GM23338 (cell line): ENCODE data around the gene ANOS1. TPM values are rescaled to one million over a fixed set of nuclear protein-coding genes. Genes with fewer than 3 reads are reported as not detected.
A peak's percentile ranks its signal among the peaks of the same experiment; 100 is the strongest.

Experiments used
- ATAC-seq: fragments of 200-7000 bp; cut with Tn5 transposase; 3 replicates; pipeline ENCODE4 v1.9.1; 2020
- DNase-seq: peaks from one replicate; pipeline ENCODE4 v3.0.0-alpha.2; 2015; ENCODE audit warnings: low spot score
- H2AFZ ChIP-seq: fragments of 200-600 bp; sonication (generic); 2 replicates; pipeline ENCODE4 v1.8.0; 2016; ENCODE audit warnings: antibody characterized with exemption, mild to moderate bottlenecking, moderate library complexity
- H3F3A ChIP-seq: fragments of 200-600 bp; sonication (generic); replicated peaks from 2 replicates; pipeline ENCODE4 v1.8.0; 2017; ENCODE audit warnings: antibody characterized with exemption, mixed run types, low read depth
- H3K27ac ChIP-seq: fragments of 200-600 bp; sonication (generic); 2 replicates; pipeline ENCODE4 v1.6.1; 2016; ENCODE audit warnings: low read depth
- H3K27me3 ChIP-seq: fragments of 200-600 bp; sonication (generic); 2 replicates; pipeline ENCODE4 v1.8.0; 2016; ENCODE audit warnings: mild to moderate bottlenecking, mixed run types, moderate library complexity; ENCODE audit not compliant: insufficient read depth
- H3K36me3 ChIP-seq: fragments of 200-600 bp; sonication (generic); 2 replicates; pipeline ENCODE4 v1.8.0; 2016; ENCODE audit warnings: mild to moderate bottlenecking; ENCODE audit not compliant: insufficient read depth
- H3K4me1 ChIP-seq: fragments of 200-600 bp; sonication (generic); 2 replicates; pipeline ENCODE4 v1.8.0; 2016; ENCODE audit warnings: mild to moderate bottlenecking, moderate library complexity; ENCODE audit not compliant: insufficient read depth
- H3K4me2 ChIP-seq: fragments of 200-600 bp; sonication (generic); 2 replicates; pipeline ENCODE4 v1.7.1; 2017; ENCODE audit warnings: mixed run types
- H3K4me3 ChIP-seq: fragments of 200-600 bp; sonication (generic); 2 replicates; pipeline ENCODE4 v1.6.1; 2016; ENCODE audit warnings: mixed run types
- H3K79me2 ChIP-seq: fragments of 200-600 bp; sonication (generic); replicated peaks from 2 replicates; pipeline ENCODE4 v1.8.0; 2017; ENCODE audit warnings: mild to moderate bottlenecking; ENCODE audit not compliant: insufficient read depth
- H3K9me2 ChIP-seq: fragments of 200-600 bp; sonication (generic); 2 replicates; pipeline ENCODE4 v1.8.0; 2017; ENCODE audit not compliant: insufficient read depth
- H4K20me1 ChIP-seq: fragments of 200-600 bp; sonication (generic); replicated peaks from 2 replicates; pipeline ENCODE4 v1.8.0; 2017; ENCODE audit warnings: mild to moderate bottlenecking; ENCODE audit not compliant: insufficient read depth
- H3K27ac Mint-ChIP-seq: 2 replicates; pipeline ENCODE4 v1.8.0; 2020; ENCODE audit warnings: inconsistent platforms, mild to moderate bottlenecking, moderate library complexity, mixed read lengths
- H3K27me3 Mint-ChIP-seq: 3 replicates; pipeline ENCODE4 v1.8.0; 2022; ENCODE audit warnings: low read depth, mild to moderate bottlenecking, moderate library complexity, mixed read lengths, inconsistent platforms; ENCODE audit not compliant: insufficient read depth, poor library complexity
- H3K36me3 Mint-ChIP-seq: 3 replicates; pipeline ENCODE4 v1.8.0; 2021; ENCODE audit warnings: low read depth, mild to moderate bottlenecking, inconsistent platforms, moderate library complexity, mixed read lengths
- H3K4me1 Mint-ChIP-seq: 3 replicates; pipeline ENCODE4 v1.8.0; 2020; ENCODE audit warnings: mild to moderate bottlenecking, inconsistent platforms, mixed read lengths
- H3K4me3 Mint-ChIP-seq: 3 replicates; pipeline ENCODE4 v1.8.0; 2021; ENCODE audit warnings: moderate library complexity, mild to moderate bottlenecking, inconsistent platforms, mixed read lengths
- H3K9me3 Mint-ChIP-seq: 3 replicates; pipeline ENCODE4 v1.8.0; 2020; ENCODE audit warnings: moderate library complexity, mild to moderate bottlenecking, inconsistent platforms, mixed read lengths
- CREB1 ChIP-seq: fragments of 250-450 bp; sonication (Bioruptor Pico); IDR thresholded peaks from 2 replicates; pipeline ENCODE4 v1.5.0; 2020; ENCODE audit warnings: low read depth, mild to moderate bottlenecking, moderate library complexity
- CTCF ChIP-seq, 2 experiments: fragments of 200-600 bp in 1 of 2; sonication (generic) in 1 of 2; conservative IDR thresholded peaks; 2 replicates each; pipeline versions ENCODE4 v1.5.1 to v1.6.1; 2016 to 2017; ENCODE audit warnings: antibody characterized with exemption in 2 of 2, low read depth in 2 of 2, mild to moderate bottlenecking in 2 of 2, moderate library complexity in 1 of 2
- EZH2 ChIP-seq: fragments of 200-600 bp; sonication (generic); IDR thresholded peaks from one replicate; pipeline ENCODE4 v1.8.0; 2017; ENCODE audit warnings: antibody characterized with exemption, mild to moderate bottlenecking, low read depth; ENCODE audit not compliant: unreplicated experiment
- STAT1 ChIP-seq: IDR thresholded peaks from one replicate; pipeline ENCODE4 v1.6.1; 2016; ENCODE audit warnings: antibody characterized with exemption; ENCODE audit not compliant: unreplicated experiment
- ZNF331 ChIP-seq: fragments of 250-450 bp; sonication (Bioruptor Pico); IDR thresholded peaks from 2 replicates; pipeline ENCODE4 v1.5.0; 2020; ENCODE audit warnings: low read depth, mild to moderate bottlenecking, moderate library complexity
- ZNF462 ChIP-seq: fragments of 250-450 bp; sonication (Bioruptor Pico); IDR thresholded peaks from 2 replicates; pipeline ENCODE4 v1.5.0; 2020; ENCODE audit warnings: mild to moderate bottlenecking, moderate library complexity
- polyA plus RNA-seq: library from polyadenylated mRNA; unstranded; fragments of >200 nt; fragmentation: Nextera tagmentation; extraction: Ambion mirVana; gene quantifications from 2 replicates; pipeline ENCODE4 v1.2.1, GENCODE V29; 2016
- total RNA-seq: library from RNA; depleted of rRNA; stranded (reverse); fragments of >200 nt; shearing (Covaris generic); gene quantifications from 2 replicates; pipeline ENCODE4 v1.2.3, GENCODE V29; 2014

Gene ANOS1
- total and polyA plus RNA-seq, 2 experiments from 2014 or later = 21.8 to 68.5 TPM

GRCh38 chrX:8743126-8743732 lies 11.3 kb upstream of the ANOS1 start (continued):
- TF ChIP-seq ZNF462 = 0 out of 2 replicates have a peak, but pooled peaks have one; percentile 48
- no peak for TF ChIP-seq CREB1
- no peak for TF ChIP-seq ZNF331 (CRISPR knock-in tag)

- Histone ChIP-seq H3K27me3 (no peaks in the 10 kb centered on the region), H3K4me1 (no peaks in the 10 kb centered on the region), H3K4me2 (no peak overlapping the region), H3K4me3 (no peak overlapping the region), H3K9me2 (no peaks in the 10 kb centered on the region), H3K36me3 (no peaks in the 10 kb centered on the region), H3F3A (no peaks in the 10 kb centered on the region), H3K79me2 (no peaks in the 10 kb centered on the region), H2AFZ (no peak overlapping the region), H4K20me1 (no peaks in the 10 kb centered on the region), H3K27ac (no peak overlapping the region)
- Mint-ChIP-seq H3K27ac (no peak overlapping the region), H3K4me1 (peaks cover 10% of the 10 kb centered on the region; the same call in 2 of the 3 replicates), H3K27me3 (no peaks in the 10 kb centered on the region), H3K4me3 (no peak overlapping the region), H3K36me3 (no peaks in the 10 kb centered on the region), H3K9me3 (no peaks in the 10 kb centered on the region)
- ATAC-seq (no peak), DNase-seq (no peak)
- no peak for TF ChIP-seq EZH2
- TF ChIP-seq ZNF462 = no peak
- no peak for TF ChIP-seq STAT1
- no peak for TF ChIP-seq CTCF (conservative IDR thresholded peaks at IDR 0.05; ENCODE audit: low read depth in 2 of 2)
Observed at GRCh38 chrX:8741981-8742380, 10.0 kb upstream of the ANOS1 start.
